Measurements from ENCODE around the gene WNT9A.
"Not testable (repeated sequence)": the region's sequence is repeated elsewhere in the genome, so short reads cannot be mapped to it uniquely, and the experiment has no call there.

DNA sequence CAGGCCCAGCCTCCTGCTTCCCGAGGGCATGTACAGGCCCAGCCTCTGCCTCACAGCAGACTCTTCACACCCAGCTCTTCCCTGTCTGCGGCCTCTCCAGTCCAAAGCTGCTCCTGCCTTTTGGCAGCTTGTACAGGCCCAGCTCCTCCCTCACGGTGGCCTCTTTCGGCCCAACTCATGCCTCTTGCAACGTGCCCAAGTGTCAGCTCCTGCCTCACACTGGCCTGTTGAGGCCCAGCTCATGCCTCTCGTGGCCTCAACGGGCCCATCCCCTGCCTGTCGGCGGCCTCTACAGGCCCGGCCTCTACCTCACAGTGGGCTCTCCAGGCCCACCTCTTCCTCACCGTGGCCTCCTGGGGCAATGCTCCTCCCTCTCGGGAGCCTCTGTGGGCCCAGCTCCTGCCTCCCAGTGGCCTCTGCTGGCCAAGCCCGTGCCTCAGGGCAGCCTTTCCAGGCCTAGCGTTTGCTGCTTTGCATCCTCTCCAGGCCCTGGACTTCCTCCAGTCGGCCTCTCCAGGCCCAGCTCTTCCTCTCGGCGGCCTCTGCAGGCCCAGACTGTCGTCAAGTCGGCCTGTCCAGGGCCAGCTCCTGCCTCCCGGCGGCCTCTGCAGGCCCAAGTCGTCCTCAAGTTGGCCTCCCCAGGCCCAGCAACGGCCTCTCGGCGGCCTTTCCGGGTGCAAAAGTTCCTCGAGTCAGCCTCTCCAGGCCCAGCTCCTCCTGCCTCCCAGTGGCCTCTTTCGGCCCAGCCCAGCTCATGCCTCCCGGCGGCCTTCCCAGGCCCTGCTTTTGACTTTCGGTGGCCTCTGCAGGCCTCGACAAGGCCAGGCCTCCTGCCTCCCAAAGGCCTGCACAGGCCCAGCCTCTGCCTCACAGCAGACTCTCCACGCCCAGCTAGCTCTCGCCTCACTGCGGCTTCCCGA, 22.6 kb upstream of the WNT9A start:
- TF ChIP-seq, protein P1, sequence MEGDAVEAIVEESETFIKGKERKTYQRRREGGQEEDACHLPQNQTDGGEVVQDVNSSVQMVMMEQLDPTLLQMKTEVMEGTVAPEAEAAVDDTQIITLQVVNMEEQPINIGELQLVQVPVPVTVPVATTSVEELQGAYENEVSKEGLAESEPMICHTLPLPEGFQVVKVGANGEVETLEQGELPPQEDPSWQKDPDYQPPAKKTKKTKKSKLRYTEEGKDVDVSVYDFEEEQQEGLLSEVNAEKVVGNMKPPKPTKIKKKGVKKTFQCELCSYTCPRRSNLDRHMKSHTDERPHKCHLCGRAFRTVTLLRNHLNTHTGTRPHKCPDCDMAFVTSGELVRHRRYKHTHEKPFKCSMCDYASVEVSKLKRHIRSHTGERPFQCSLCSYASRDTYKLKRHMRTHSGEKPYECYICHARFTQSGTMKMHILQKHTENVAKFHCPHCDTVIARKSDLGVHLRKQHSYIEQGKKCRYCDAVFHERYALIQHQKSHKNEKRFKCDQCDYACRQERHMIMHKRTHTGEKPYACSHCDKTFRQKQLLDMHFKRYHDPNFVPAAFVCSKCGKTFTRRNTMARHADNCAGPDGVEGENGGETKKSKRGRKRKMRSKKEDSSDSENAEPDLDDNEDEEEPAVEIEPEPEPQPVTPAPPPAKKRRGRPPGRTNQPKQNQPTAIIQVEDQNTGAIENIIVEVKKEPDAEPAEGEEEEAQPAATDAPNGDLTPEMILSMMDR (conservative IDR thresholded peaks at IDR 0.05; ENCODE audit: low read length): not testable (repeated sequence)
- not testable (repeated sequence) for TF ChIP-seq EZH2phosphoT487 (IDR thresholded peaks at IDR 0.05; ENCODE audit: borderline replicate concordance, low read depth, low read length)
